SJCRH30 (cell line): Measurements from ENCODE around the gene RYR2. TPM values are rescaled to one million over a fixed set of nuclear protein-coding genes. Genes with fewer than 3 reads are reported as not detected.

Experiments used
- DNase-seq, 2 experiments: peaks; one replicate each; pipeline ENCODE4 v3.0.0-alpha.2; 2015 to 2020
- H3K27ac ChIP-seq: fragments of 250-450 bp; sonication (Bioruptor Pico); 2 replicates; pipeline ENCODE4 v1.5.1; 2020; ENCODE audit warnings: mild to moderate bottlenecking, moderate library complexity
- H3K27me3 ChIP-seq: fragments of 250-450 bp; sonication (Bioruptor Pico); 2 replicates; pipeline ENCODE4 v1.5.1; 2020; ENCODE audit warnings: mild to moderate bottlenecking, moderate library complexity
- H3K36me3 ChIP-seq: fragments of 250-450 bp; sonication (Bioruptor Pico); 2 replicates; pipeline ENCODE4 v1.5.1; 2020; ENCODE audit warnings: mild to moderate bottlenecking, moderate library complexity
- H3K4me1 ChIP-seq: fragments of 250-450 bp; sonication (Bioruptor Pico); 2 replicates; pipeline ENCODE4 v1.5.1; 2020; ENCODE audit warnings: mild to moderate bottlenecking, moderate library complexity
- H3K4me3 ChIP-seq: fragments of 250-450 bp; sonication (Bioruptor Pico); 2 replicates; pipeline ENCODE4 v1.5.1; 2020; ENCODE audit warnings: mild to moderate bottlenecking, moderate library complexity
- H3K9me3 ChIP-seq: fragments of 250-450 bp; sonication (Bioruptor Pico); replicated peaks from 2 replicates; pipeline ENCODE4 v1.5.1; 2020; ENCODE audit warnings: mild to moderate bottlenecking, moderate library complexity
- total RNA-seq: library from RNA; depleted of rRNA; stranded (reverse); fragments of >200 nt; shearing (Covaris generic); gene quantifications from 2 replicates; pipeline ENCODE4 v1.2.3, GENCODE V29; 2014

Gene RYR2
- total RNA-seq, 1 experiment from 2014 or later: 1.3 TPM

GRCh38 chr1:237170149-237170548 is 128.2 kb downstream of the RYR2 start:
- DNase-seq: no peak
- Histone ChIP-seq H3K4me1 (no peaks in the 10 kb centered on the region), H3K27ac (no peak overlapping the region), H3K36me3 (no peaks in the 10 kb centered on the region), H3K27me3 (no peaks in the 10 kb centered on the region), H3K4me3 (no peak overlapping the region), H3K9me3 (no peaks in the 10 kb centered on the region)

- Histone ChIP-seq H3K36me3 (no peaks in the 10 kb centered on the region), H3K4me1 (no peaks in the 10 kb centered on the region), H3K27me3 (no peaks in the 10 kb centered on the region), H3K4me3 (no peak overlapping the region), H3K27ac (no peak overlapping the region), H3K9me3 (no peaks in the 10 kb centered on the region)
- no peak for DNase-seq
Measured at GRCh38 chr1:237171454-237172117, 129.6 kb downstream of the RYR2 start.

GRCh38 chr1:237172118-237172485 is 130.1 kb downstream of the RYR2 start:
- no peaks in the 10 kb centered on the region for H3K9me3 ChIP-seq
- H3K4me3 ChIP-seq: no peak overlapping the region
- H3K36me3 ChIP-seq: no peaks in the 10 kb centered on the region
- H3K27me3 ChIP-seq: no peaks in the 10 kb centered on the region
- no peaks in the 10 kb centered on the region for H3K4me1 ChIP-seq
- no peak overlapping the region for H3K27ac ChIP-seq
- no peak for DNase-seq

DNA sequence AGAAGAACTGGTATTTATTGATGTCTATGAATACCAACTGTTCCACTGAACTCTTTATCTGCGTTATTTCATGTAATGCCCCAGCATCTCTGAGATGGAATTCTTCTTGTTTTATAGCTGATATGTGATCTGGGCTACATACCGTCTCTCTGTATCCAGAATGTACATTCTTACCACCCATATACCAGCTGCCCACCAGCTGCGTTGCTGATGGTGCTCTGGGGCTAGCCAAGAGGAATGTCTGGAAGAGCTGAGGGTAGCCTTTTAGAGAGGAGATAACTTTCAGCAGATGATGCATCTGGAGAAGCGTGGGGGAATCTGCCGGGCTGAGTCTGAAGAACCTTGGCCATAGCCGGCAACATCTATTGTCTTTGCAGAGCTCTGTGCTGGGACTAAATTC is 137.5 kb downstream of the RYR2 start:
- H3K4me3 ChIP-seq: no peak overlapping the region
- H3K27ac ChIP-seq: no peak overlapping the region
- H3K4me1 ChIP-seq: no peaks in the 10 kb centered on the region
- no peaks in the 10 kb centered on the region for H3K9me3 ChIP-seq
- H3K36me3 ChIP-seq: no peaks in the 10 kb centered on the region
- no peaks in the 10 kb centered on the region for H3K27me3 ChIP-seq
- no peak for DNase-seq

- Histone ChIP-seq H3K4me1 (no peaks in the 10 kb centered on the region), H3K9me3 (no peaks in the 10 kb centered on the region), H3K4me3 (no peak overlapping the region), H3K27me3 (no peaks in the 10 kb centered on the region), H3K27ac (no peak overlapping the region), H3K36me3 (no peaks in the 10 kb centered on the region)
- no peak for DNase-seq
Measured at GRCh38 chr1:237180256-237180655, 138.3 kb downstream of the RYR2 start.

GRCh38 chr1:237181743-237182317 is 139.8 kb downstream of the RYR2 start:
- DNase-seq: peak in 1 of 2 experiments; percentile 20
- Histone ChIP-seq H3K4me3 (no peak overlapping the region), H3K9me3 (no peaks in the 10 kb centered on the region), H3K4me1 (no peaks in the 10 kb centered on the region), H3K27ac (no peak overlapping the region), H3K27me3 (no peaks in the 10 kb centered on the region), H3K36me3 (no peaks in the 10 kb centered on the region)

DNA sequence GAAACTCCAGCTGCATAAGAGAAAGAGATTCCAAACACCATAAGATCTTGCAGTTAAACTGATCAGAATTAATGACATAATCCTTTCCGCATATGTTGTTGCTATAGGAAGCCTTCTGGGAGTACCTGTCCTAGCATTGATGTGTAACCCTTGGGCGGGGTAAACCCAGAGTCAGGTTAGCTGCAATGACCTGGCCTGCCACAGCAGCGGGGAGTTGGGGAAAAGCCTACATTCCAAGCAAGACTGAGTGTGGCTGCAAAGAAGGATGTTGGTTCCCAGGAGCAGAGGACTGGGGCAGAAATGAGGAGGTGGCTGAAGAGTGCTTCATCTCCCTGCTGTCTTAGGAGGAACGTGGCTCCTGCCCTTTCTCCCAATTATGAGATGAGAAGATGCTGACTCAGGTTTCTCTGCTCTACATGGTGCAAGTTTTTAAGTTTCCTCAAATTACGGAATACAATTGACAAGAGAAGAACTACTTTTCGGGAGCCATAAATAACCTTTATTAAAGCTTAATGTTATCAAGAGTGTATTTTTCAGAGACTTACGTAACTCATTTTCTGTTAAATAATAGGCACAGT is 142.1 kb downstream of the RYR2 start:
- no peak overlapping the region for H3K4me3 ChIP-seq
- no peak for DNase-seq
- H3K4me1 ChIP-seq: no peaks in the 10 kb centered on the region
- no peak overlapping the region for H3K27ac ChIP-seq
- H3K27me3 ChIP-seq: no peaks in the 10 kb centered on the region
- no peaks in the 10 kb centered on the region for H3K9me3 ChIP-seq
- H3K36me3 ChIP-seq: no peaks in the 10 kb centered on the region

DNA sequence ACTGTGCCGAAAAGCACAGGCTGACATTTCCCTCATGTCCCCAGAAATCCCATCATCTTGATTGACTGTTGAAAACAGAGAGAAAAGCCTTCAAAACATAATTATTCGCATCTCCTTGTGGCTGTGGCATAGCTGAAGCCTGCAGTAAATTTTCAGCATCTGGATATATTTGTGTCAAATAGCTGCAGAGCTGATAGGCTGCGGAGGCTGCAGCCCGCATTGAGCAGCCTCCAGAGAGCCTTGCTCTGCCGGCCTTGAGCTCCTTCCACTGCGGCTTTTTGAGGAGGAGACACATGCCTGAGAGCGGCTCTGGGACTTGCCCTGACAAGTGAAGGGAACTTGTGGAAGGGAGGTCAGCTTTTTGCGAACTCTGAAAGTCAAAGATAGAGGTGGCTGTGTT is 144.7 kb downstream of the RYR2 start:
- Histone ChIP-seq H3K27ac (no peak overlapping the region), H3K36me3 (no peaks in the 10 kb centered on the region), H3K4me1 (no peaks in the 10 kb centered on the region), H3K27me3 (no peaks in the 10 kb centered on the region), H3K4me3 (no peak overlapping the region), H3K9me3 (no peaks in the 10 kb centered on the region)
- no peak for DNase-seq

- no peak for DNase-seq
- H3K4me1 ChIP-seq: no peaks in the 10 kb centered on the region
- H3K36me3 ChIP-seq: no peaks in the 10 kb centered on the region
- H3K9me3 ChIP-seq: no peaks in the 10 kb centered on the region
- no peak overlapping the region for H3K4me3 ChIP-seq
- no peak overlapping the region for H3K27ac ChIP-seq
- no peaks in the 10 kb centered on the region for H3K27me3 ChIP-seq
Measured at GRCh38 chr1:237187842-237188241, 145.9 kb downstream of the RYR2 start.

DNA sequence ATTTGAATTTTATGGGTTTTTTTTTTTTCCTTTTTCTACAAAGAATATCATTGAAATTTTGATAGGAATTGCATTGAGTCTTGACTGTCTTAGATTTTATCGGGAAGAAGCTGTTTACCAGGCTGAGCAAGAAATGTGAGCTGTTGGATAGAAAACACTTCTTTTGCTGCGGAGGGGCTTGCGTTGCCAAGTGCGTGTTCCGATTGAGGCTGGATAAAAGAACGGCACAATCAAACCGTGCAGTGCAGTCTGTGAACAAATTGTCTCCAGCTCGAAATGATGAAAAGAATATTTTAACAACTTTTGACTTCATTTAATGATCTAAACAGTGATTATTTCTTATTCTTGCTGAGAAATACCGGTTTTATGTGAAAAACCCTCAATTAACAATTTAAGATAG is 149.4 kb downstream of the RYR2 start:
- Histone ChIP-seq H3K27ac (no peak overlapping the region), H3K27me3 (no peaks in the 10 kb centered on the region), H3K9me3 (no peaks in the 10 kb centered on the region), H3K4me3 (no peak overlapping the region), H3K36me3 (no peaks in the 10 kb centered on the region), H3K4me1 (no peaks in the 10 kb centered on the region)
- no peak for DNase-seq

- H3K36me3 ChIP-seq: no peaks in the 10 kb centered on the region
- DNase-seq: peak in 1 of 2 experiments; percentile 6
- no peaks in the 10 kb centered on the region for H3K4me1 ChIP-seq
- no peak overlapping the region for H3K4me3 ChIP-seq
- H3K27me3 ChIP-seq: no peaks in the 10 kb centered on the region
- no peak overlapping the region for H3K27ac ChIP-seq
- no peaks in the 10 kb centered on the region for H3K9me3 ChIP-seq
Measured at GRCh38 chr1:237197470-237198425, 155.8 kb downstream of the RYR2 start.

- Histone ChIP-seq H3K4me3 (no peak overlapping the region), H3K27ac (no peak overlapping the region), H3K36me3 (no peaks in the 10 kb centered on the region), H3K27me3 (no peaks in the 10 kb centered on the region), H3K9me3 (no peaks in the 10 kb centered on the region), H3K4me1 (no peaks in the 10 kb centered on the region)
- DNase-seq: no peak
Measured at GRCh38 chr1:237199026-237199425, 157.0 kb downstream of the RYR2 start.

- no peaks in the 10 kb centered on the region for H3K36me3 ChIP-seq
- H3K4me3 ChIP-seq: no peak overlapping the region
- H3K27ac ChIP-seq: no peak overlapping the region
- H3K4me1 ChIP-seq: no peaks in the 10 kb centered on the region
- no peak for DNase-seq
- no peaks in the 10 kb centered on the region for H3K27me3 ChIP-seq
- no peaks in the 10 kb centered on the region for H3K9me3 ChIP-seq
Measured at GRCh38 chr1:237201155-237201554, 159.2 kb downstream of the RYR2 start.

DNA sequence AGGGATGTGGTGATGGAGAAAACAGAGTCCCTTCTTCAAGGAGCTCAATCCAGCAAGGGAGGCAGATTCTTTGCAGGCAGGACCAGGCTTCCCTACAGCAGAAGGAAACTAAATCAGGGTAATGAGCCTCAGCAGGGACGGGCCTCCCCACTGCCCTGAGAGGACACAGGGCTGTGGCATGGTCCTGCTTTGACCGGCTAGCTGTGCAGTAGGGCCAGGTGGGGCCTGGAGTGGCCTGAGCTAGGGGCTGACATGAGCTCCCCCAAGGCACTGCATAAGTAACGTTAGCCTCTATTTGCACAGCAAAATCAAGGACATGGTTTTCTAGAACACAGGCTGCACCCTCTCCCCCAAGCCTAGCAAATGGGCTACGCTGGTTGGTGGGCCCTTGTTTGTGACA is 162.9 kb downstream of the RYR2 start:
- no peaks in the 10 kb centered on the region for H3K9me3 ChIP-seq
- H3K27me3 ChIP-seq: no peaks in the 10 kb centered on the region
- H3K27ac ChIP-seq: no peak overlapping the region
- H3K4me1 ChIP-seq: no peaks in the 10 kb centered on the region
- DNase-seq: no peak
- H3K36me3 ChIP-seq: no peaks in the 10 kb centered on the region
- no peak overlapping the region for H3K4me3 ChIP-seq
